Esophagus muscularis mucosa (tissue), 4 donors: Measurements from ENCODE around the gene CELF5.

ENCODE experiments used
- EP300 ChIP-seq: sonication (generic); formaldehyde crosslinking; IDR thresholded peaks from one replicate; pipeline ENCODE4 v1.6.1; 2017; ENCODE audit warnings: antibody characterized with exemption
- POLR2A ChIP-seq: fragments of 450-650 bp; IDR thresholded peaks from one replicate; pipeline ENCODE4 v1.6.1; 2017; ENCODE audit warnings: antibody characterized with exemption, moderate library complexity, mild to moderate bottlenecking, low read depth
- POLR2AphosphoS5 ChIP-seq, 2 donors: sonication (generic); formaldehyde crosslinking; IDR thresholded peaks; one replicate each; pipeline ENCODE4 v1.6.1; 2017; ENCODE audit warnings: antibody characterized with exemption in 2 of 2
- TF ChIP-seq, protein P1 (sequence below), 3 experiments: fragments of 200-600 bp in 2 of 3; fragments of 450-650 bp in 1 of 3; sonication (generic) in 2 of 3; IDR thresholded peaks; one replicate each; pipeline ENCODE4 v1.5.1; 2017 to 2019; ENCODE audit warnings: antibody characterized with exemption in 3 of 3, mild to moderate bottlenecking in 2 of 3, moderate library complexity in 1 of 3

- TF ChIP-seq, protein P1, sequence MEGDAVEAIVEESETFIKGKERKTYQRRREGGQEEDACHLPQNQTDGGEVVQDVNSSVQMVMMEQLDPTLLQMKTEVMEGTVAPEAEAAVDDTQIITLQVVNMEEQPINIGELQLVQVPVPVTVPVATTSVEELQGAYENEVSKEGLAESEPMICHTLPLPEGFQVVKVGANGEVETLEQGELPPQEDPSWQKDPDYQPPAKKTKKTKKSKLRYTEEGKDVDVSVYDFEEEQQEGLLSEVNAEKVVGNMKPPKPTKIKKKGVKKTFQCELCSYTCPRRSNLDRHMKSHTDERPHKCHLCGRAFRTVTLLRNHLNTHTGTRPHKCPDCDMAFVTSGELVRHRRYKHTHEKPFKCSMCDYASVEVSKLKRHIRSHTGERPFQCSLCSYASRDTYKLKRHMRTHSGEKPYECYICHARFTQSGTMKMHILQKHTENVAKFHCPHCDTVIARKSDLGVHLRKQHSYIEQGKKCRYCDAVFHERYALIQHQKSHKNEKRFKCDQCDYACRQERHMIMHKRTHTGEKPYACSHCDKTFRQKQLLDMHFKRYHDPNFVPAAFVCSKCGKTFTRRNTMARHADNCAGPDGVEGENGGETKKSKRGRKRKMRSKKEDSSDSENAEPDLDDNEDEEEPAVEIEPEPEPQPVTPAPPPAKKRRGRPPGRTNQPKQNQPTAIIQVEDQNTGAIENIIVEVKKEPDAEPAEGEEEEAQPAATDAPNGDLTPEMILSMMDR (IDR thresholded peaks at IDR 0.05), result no peak
- TF ChIP-seq EP300 (no peak), POLR2A (no peak), POLR2AphosphoS5 (IDR thresholded peaks at IDR 0.05) (no peak)
Measured at GRCh38 chr19:3320853-3321252, 96.4 kb downstream of the CELF5 start.
